ENCODE results near the gene FBXL7.

DNA sequence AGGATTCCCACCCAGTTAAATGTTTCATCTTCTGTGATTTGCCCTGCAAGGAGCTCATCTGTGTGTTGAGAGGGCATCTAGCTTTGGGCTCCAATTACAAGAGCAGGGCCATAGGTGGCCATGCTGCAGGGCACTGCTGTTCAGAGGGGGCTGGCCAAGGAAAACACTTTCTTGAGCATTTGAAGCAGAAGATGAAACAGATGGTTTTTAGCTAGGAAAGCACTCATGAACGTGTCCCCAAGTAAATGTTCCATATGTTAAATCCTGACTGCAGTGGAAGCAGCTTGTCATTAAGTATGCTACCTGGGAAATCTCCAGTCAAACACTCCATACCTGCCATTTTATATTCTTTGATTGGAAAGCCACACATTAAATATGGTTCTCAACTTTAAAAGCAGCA is 176.6 kb downstream of the FBXL7 start:
- TF ChIP-seq CTCF (IDR thresholded peaks at IDR 0.05; ENCODE audit: low read depth, low read length): no peak
- TF ChIP-seq EZH2phosphoT487 (IDR thresholded peaks at IDR 0.05; ENCODE audit: low read depth): no peak

Measured in OCI-LY3 (cell line).